Measurements from ENCODE around the gene MRPS18A.

DNA sequence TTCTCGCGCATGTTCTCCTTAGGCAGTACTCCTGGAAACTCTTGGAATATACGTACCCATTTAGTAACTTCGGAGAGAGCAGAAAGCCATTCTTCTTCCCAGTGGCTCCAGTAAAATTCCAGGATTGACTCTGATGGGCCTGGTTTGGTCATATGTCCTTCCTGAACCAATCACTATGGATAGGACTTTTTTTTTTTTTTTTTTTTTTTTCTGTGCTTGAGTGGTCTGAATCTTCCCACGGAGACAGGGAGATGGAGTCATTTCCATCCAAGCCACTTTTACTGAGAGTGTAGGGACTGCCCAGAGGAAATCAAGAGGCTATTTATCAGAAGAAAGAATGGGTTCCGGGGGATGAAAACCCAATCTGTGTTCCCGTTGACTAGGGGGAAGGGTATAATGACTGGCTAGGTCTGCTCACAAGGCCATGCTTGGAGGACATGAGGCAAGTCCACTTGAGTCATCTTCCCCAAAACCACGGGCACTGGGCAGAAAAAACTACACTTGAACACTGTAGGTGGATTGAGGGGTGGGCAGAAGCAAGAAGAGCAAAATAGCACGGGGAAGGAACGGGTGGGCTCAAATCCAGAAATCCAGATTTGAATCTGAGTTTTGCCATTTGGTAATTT, 35.4 kb upstream of the MRPS18A start:
- TF ChIP-seq CTCF (IDR thresholded peaks at IDR 0.05) = no peak
- no peak for TF ChIP-seq POLR2A (IDR thresholded peaks at IDR 0.05)

All from esophagus squamous epithelium (tissue), 4 donors.